Gastrocnemius medialis (tissue), 4 donors: ENCODE data around the gene KIF3C. TPM values are rescaled to one million over a fixed set of nuclear protein-coding genes. Genes with fewer than 3 reads are reported as not detected.
"Not testable (repeated sequence)": the region's sequence is repeated elsewhere in the genome, so short reads cannot be mapped to it uniquely, and the experiment has no call there.

Source experiments
- ATAC-seq, 2 donors: fragments of 150-250 bp; one replicate each; pipeline ENCODE4 v1.9.1; 2016
- DNase-seq, 2 donors: peaks; one replicate each; pipeline ENCODE4 v3.0.0-alpha.2; 2019
- H3K27ac ChIP-seq, 4 donors: fragments of 200-600 bp; sonication (generic); 1 replicate in 1 of 4; 2 replicates in 3 of 4; pipeline ENCODE4 v1.5.1; 2016 to 2018; ENCODE audit warnings: mild to moderate bottlenecking in 2 of 4, moderate library complexity in 1 of 4
- H3K27me3 ChIP-seq, 3 donors: fragments of 200-600 bp; sonication (generic) in 2 of 3; 1 replicate in 1 of 3; 2 replicates in 2 of 3; pipeline versions ENCODE4 v1.5.1 to v1.6.0; 2016 to 2019; ENCODE audit warnings: mild to moderate bottlenecking in 1 of 3, moderate library complexity in 1 of 3
- H3K36me3 ChIP-seq, 2 donors: fragments of 200-600 bp; sonication (generic) in 1 of 2; one replicate each; pipeline ENCODE4 v1.5.1; 2017 to 2018
- H3K4me1 ChIP-seq, 2 donors: fragments of 200-600 bp; sonication (generic) in 1 of 2; one replicate each; pipeline ENCODE4 v1.5.1; 2016 to 2017; ENCODE audit warnings: mild to moderate bottlenecking in 2 of 2
- H3K4me3 ChIP-seq, 4 donors: fragments of 200-600 bp; sonication (generic) in 3 of 4; 1 replicate in 1 of 4; 2 replicates in 3 of 4; pipeline ENCODE4 v1.5.1; 2016 to 2019; ENCODE audit warnings: mild to moderate bottlenecking in 2 of 4
- H3K9me3 ChIP-seq, 3 donors: fragments of 200-600 bp; sonication (generic) in 2 of 3; 1 replicate in 1 of 3; 2 replicates in 2 of 3; pipeline ENCODE4 v1.5.1; 2016 to 2019
- CTCF ChIP-seq, 5 experiments: fragments of 450-650 bp in 3 of 5; fragments of 200-600 bp in 2 of 5; sonication (generic) in 2 of 5; IDR thresholded peaks in 4 of 5; conservative IDR thresholded peaks in 1 of 5; 1 replicate in 4 of 5; 2 replicates in 1 of 5; pipeline ENCODE4 v1.5.1; 2016 to 2019; ENCODE audit warnings: antibody characterized with exemption in 5 of 5, mild to moderate bottlenecking in 3 of 5, moderate library complexity in 3 of 5
- POLR2A ChIP-seq, 2 donors: fragments of 450-650 bp; IDR thresholded peaks; one replicate each; pipeline ENCODE4 v1.6.1; 2017; ENCODE audit warnings: antibody characterized with exemption in 2 of 2, mild to moderate bottlenecking in 2 of 2, moderate library complexity in 2 of 2
- in situ Hi-C, 4 donors: fragments of 200-750 bp; cut with MboI; loops; one replicate each; pipeline versions ENCODE4 v1.15.0 to v1.8.0; 2017; ENCODE audit warnings: low sequenced_read_pairs in 4 of 4
- intact Hi-C: fragments of 100-400 bp; cut with DNase I; formaldehyde crosslinking; loops from one replicate; pipeline ENCODE4 v1.15.1; 2023; ENCODE audit warnings: low total_unique reads
- total RNA-seq, 4 donors: library from RNA; depleted of rRNA; stranded (reverse); fragments of >200 nt; gene quantifications; one replicate each; pipeline versions ENCODE4 v1.1.0 to v1.2.3, GENCODE V29; 2016

The KIF3C gene
- total RNA-seq, 4 donors from 2014 or later: 1.1 to 4.4 (median 2.1) TPM

- DNase-seq (no peak), ATAC-seq (no peak)
- Histone ChIP-seq H3K4me1 (no peaks in the 10 kb centered on the region), H3K36me3 (no peaks in the 10 kb centered on the region), H3K27me3 (no peaks in the 10 kb centered on the region), H3K4me3 (no peak overlapping the region), H3K27ac (no peak overlapping the region), H3K9me3 (no peaks in the 10 kb centered on the region)
- intact Hi-C loops: no loop called here
- in situ Hi-C loops: no loop called here
- no peak for TF ChIP-seq POLR2A (IDR thresholded peaks at IDR 0.05)
- no peak for TF ChIP-seq CTCF (IDR thresholded peaks at IDR 0.05 in 4 of 5, conservative IDR thresholded peaks at IDR 0.05 in 1 of 5)
Observed at GRCh38 chr2:25922501-25922900, 59.8 kb downstream of the KIF3C start.

DNA sequence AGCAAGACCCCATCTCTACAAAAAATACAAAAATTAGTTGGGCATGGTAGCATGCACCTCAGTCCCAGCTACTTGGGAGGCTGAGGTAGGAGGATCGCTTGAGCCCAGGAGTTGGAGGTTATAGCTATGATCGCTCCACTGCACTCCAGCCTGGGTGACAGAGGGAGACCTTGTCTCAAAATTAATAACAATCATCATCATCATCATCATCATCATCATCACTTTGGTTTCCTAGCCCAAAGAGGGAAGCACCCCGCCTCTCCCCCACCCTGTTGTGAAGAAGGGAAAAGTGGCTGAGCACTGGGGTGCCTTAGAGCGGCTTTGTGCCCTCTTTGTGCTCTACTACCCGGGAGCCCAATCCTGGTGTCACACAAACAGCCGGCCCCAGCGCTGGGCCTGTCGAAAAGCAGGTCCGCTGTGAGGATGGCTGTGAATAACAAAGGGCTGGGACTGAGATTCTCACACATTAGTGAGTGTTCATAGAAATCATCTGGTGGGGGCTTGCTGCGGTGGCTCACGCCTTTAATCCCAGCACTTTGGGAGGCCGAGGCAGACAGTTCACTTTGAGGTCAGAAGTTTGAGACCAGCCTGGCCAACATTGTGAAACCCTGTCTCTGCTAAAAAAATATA, 61.4 kb downstream of the KIF3C start:
- intact Hi-C loops: no loop called here
- ATAC-seq: no peak

DNA sequence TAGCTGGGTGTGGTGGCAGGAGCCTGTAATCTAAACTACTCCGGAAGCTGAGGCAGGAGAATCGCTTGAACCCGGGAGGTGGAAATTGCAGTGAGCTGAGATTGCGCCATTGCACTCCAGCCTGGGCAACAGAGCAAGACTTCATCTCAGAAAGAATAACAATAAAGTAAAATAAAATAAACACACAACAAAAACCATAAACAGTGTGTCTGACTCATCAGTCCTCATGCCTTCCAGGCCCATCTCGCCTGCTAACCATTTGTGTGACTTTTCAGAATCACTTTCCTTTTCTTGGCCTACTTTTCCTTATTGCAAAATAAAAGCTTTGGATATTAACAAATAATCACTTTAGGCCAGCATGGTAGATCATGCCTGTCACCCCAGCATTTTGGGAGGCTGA, 62.0 kb downstream of the KIF3C start:
- H3K27ac ChIP-seq: no peak overlapping the region
- ATAC-seq: no peak
- H3K4me1 ChIP-seq: no peaks in the 10 kb centered on the region
- no peaks in the 10 kb centered on the region for H3K27me3 ChIP-seq
- no peaks in the 10 kb centered on the region for H3K36me3 ChIP-seq
- intact Hi-C loops: no loop called here
- in situ Hi-C loops: no loop called here
- no peaks in the 10 kb centered on the region for H3K9me3 ChIP-seq
- TF ChIP-seq CTCF (IDR thresholded peaks at IDR 0.05 in 4 of 5, conservative IDR thresholded peaks at IDR 0.05 in 1 of 5) (no peak), POLR2A (IDR thresholded peaks at IDR 0.05) (no peak)
- no peak overlapping the region for H3K4me3 ChIP-seq
- no peak for DNase-seq

More for the DNA sequence above, 61.4 kb downstream of the KIF3C start:
- no peak for DNase-seq
- no peaks in the 10 kb centered on the region for H3K36me3 ChIP-seq
- in situ Hi-C loops: no loop called here
- no peaks in the 10 kb centered on the region for H3K9me3 ChIP-seq
- H3K4me3 ChIP-seq: no peak overlapping the region
- H3K27ac ChIP-seq: no peak overlapping the region
- TF ChIP-seq POLR2A (IDR thresholded peaks at IDR 0.05) (no peak), CTCF (IDR thresholded peaks at IDR 0.05 in 4 of 5, conservative IDR thresholded peaks at IDR 0.05 in 1 of 5) (no peak)
- no peaks in the 10 kb centered on the region for H3K27me3 ChIP-seq
- no peaks in the 10 kb centered on the region for H3K4me1 ChIP-seq

- H3K4me1 ChIP-seq: no peaks in the 10 kb centered on the region
- no peaks in the 10 kb centered on the region for H3K27me3 ChIP-seq
- no peak overlapping the region for H3K27ac ChIP-seq
- in situ Hi-C loops: no loop called here
- no peaks in the 10 kb centered on the region for H3K36me3 ChIP-seq
- DNase-seq (no peak), ATAC-seq (no peak)
- no peak overlapping the region for H3K4me3 ChIP-seq
- intact Hi-C loops: no loop called here
- H3K9me3 ChIP-seq: no peaks in the 10 kb centered on the region
- TF ChIP-seq POLR2A (IDR thresholded peaks at IDR 0.05) (no peak), CTCF (IDR thresholded peaks at IDR 0.05 in 4 of 5, conservative IDR thresholded peaks at IDR 0.05 in 1 of 5) (no peak)
Observed at GRCh38 chr2:25917832-25918231, 64.5 kb downstream of the KIF3C start.

- H3K27ac ChIP-seq, DNase-seq, H3K4me3 ChIP-seq, H3K36me3 ChIP-seq, H3K4me1 ChIP-seq, H3K27me3 ChIP-seq, intact Hi-C loops, in situ Hi-C loops, H3K9me3 ChIP-seq, ATAC-seq: not testable (repeated sequence)
Observed at GRCh38 chr2:25917411-25917810, 64.9 kb downstream of the KIF3C start.

GRCh38 chr2:25915944-25916772, 66.1 kb downstream of the KIF3C start:
- H3K4me3 ChIP-seq, H3K36me3 ChIP-seq, H3K4me1 ChIP-seq, in situ Hi-C loops, DNase-seq, ATAC-seq, intact Hi-C loops, H3K9me3 ChIP-seq, H3K27me3 ChIP-seq, H3K27ac ChIP-seq: not testable (repeated sequence)

DNA sequence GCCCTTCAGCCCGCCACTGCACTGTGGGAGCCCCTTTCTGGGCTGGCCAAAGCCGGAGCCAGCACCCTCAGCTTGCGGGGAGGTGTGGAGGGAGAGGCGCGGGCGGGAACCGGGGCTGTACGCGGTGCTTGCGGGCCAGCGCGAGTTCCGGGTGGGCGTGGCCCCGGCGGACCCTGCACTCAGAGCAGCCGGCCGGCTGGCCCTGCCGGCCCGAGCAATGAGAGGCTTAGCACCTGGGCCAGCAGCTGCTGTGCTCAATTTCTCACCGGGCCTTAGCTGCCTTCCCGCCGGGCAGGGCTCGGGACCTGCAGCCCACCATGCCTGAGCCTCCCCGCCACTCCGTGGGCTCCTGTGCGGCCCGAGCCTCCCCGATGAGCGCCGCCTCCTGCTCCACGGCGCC, 66.9 kb downstream of the KIF3C start:
- DNase-seq, in situ Hi-C loops, H3K27ac ChIP-seq: not testable (repeated sequence)

DNA sequence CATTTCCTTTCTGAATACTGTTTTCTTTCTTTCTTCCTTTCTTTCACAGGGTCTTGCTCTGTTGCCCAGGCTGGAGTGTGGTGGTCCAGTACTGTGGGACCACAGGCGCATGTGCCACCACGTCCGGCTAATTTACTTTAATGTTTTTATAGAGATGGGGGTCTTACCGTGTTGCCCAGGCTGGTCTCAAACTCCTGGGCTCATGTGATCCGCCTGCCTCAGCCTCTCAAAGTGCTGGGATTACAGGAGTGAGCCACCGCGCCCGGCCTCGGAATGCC, 68.7 kb downstream of the KIF3C start:
- DNase-seq, H3K4me3 ChIP-seq, ATAC-seq, H3K27ac ChIP-seq, intact Hi-C loops, in situ Hi-C loops, H3K27me3 ChIP-seq, H3K4me1 ChIP-seq, H3K36me3 ChIP-seq, H3K9me3 ChIP-seq: not testable (repeated sequence)

More for the DNA sequence above, 66.9 kb downstream of the KIF3C start:
- H3K9me3 ChIP-seq, H3K4me1 ChIP-seq, H3K27me3 ChIP-seq, ATAC-seq, H3K36me3 ChIP-seq, intact Hi-C loops, H3K4me3 ChIP-seq: not testable (repeated sequence)
